SU-DHL-6 (cell line): ENCODE measurements around the gene TBPL1.

ENCODE experiments used
- CTCF ChIP-seq: fragments of 200-600 bp; sonication (generic); IDR thresholded peaks from one replicate; pipeline ENCODE4 v1.5.1; 2017; ENCODE audit warnings: antibody characterized with exemption, mild to moderate bottlenecking, low read length, moderate library complexity; ENCODE audit not compliant: insufficient read depth, poor library complexity, severe bottlenecking
- EZH2phosphoT487 ChIP-seq: fragments of 200-600 bp; sonication (generic), shearing (Covaris generic); conservative IDR thresholded peaks from 2 replicates; pipeline ENCODE4 v1.6.1; 2018; ENCODE audit warnings: mild to moderate bottlenecking, antibody characterized with exemption, low read length, moderate library complexity, mixed read lengths

GRCh38 chr6:134022650-134023049 lies 69.6 kb downstream of the TBPL1 start:
- TF ChIP-seq CTCF (no peak), EZH2phosphoT487 (no peak)
